Activated naive CD8-positive, alpha-beta T cell treated with anti-CD3 and anti-CD28 coated beads, Interleukin-2, amount 10 ng/mL, durations not matched to agents 7 days and 5 days (primary cell): Measurements from ENCODE around the gene MYLK3. TPM values are rescaled to one million over a fixed set of nuclear protein-coding genes. Genes with fewer than 3 reads are reported as not detected.
"Not testable (repeated sequence)": the region's sequence is repeated elsewhere in the genome, so short reads cannot be mapped to it uniquely, and the experiment has no call there.

ENCODE experiments used
- ATAC-seq: fragments of 150-1000 bp; cut with Tn5 transposase; one replicate; pipeline ENCODE4 v1.10.0; 2021; ENCODE audit warnings: low read depth, moderate library complexity
- POLR2A ChIA-PET: fragments of 350-600 bp; sonication (Branson Sonifier 250); formaldehyde crosslinking; loops from one replicate; lab custom pipeline; 2021; ENCODE audit warnings: antibody characterized with exemption; lab: Charles Lee
- DNase-seq: peaks from one replicate; pipeline ENCODE4 v3.0.0; 2021
- H3K27ac Mint-ChIP-seq: one replicate; pipeline ENCODE4 v1.8.0; 2022; ENCODE audit warnings: mild to moderate bottlenecking, mixed read lengths
- H3K27me3 Mint-ChIP-seq: one replicate; pipeline ENCODE4 v1.8.0; 2022; ENCODE audit warnings: mild to moderate bottlenecking, moderate library complexity, mixed read lengths
- H3K36me3 Mint-ChIP-seq: one replicate; pipeline ENCODE4 v1.8.0; 2021; ENCODE audit warnings: mild to moderate bottlenecking, mixed read lengths
- H3K4me1 Mint-ChIP-seq: one replicate; pipeline ENCODE4 v1.8.0; 2021; ENCODE audit warnings: mixed read lengths
- H3K4me3 Mint-ChIP-seq: one replicate; pipeline ENCODE4 v1.8.0; 2022; ENCODE audit warnings: mild to moderate bottlenecking, moderate library complexity, mixed read lengths
- H3K9me3 Mint-ChIP-seq: one replicate; pipeline ENCODE4 v1.8.0; 2021; ENCODE audit warnings: mixed read lengths
- total RNA-seq, 2 experiments: library from RNA; stranded (reverse); gene quantifications; one replicate each; pipeline ENCODE4 v1.2.3, GENCODE V29; 2021

The MYLK3 gene
- total RNA-seq, 2 experiments from 2014 or later: 0.61 TPM; not detected in 1

- ATAC-seq: peak; percentile 91
- Mint-ChIP-seq H3K36me3 (peaks cover 10% of the 10 kb centered on the region), H3K27me3 (no peaks in the 10 kb centered on the region), H3K9me3 (no peaks in the 10 kb centered on the region), H3K4me3 (no peak within 1 kb of the TSS), H3K4me1 (peaks cover 33% of the 10 kb centered on the region), H3K27ac (no peak within 1 kb of the TSS)
- POLR2A ChIA-PET: interaction anchor here (1.2 to 2.2 kb wide), 4 partner anchors 101 to 285 kb away, joined by 3 to 12 read pairs (median 5); partner anchors contain the start of gene DNAJA2
- DNase-seq: peak; percentile 100
These were observed 59.3 kb downstream of the MYLK3 start, which contains the start of gene VPS35 for GRCh38 chr16:46688654-46689364. Gene VPS35, minus strand, starts transcription at chr16:46689178. Its CDS starts 45 bp downstream, at chr16:46689133.

GRCh38 chr16:46688101-46688653, 60.0 kb downstream of the MYLK3 start:
- Mint-ChIP-seq H3K4me3 (no peak overlapping the region), H3K4me1 (peaks cover 33% of the 10 kb centered on the region)

GRCh38 chr16:46687486-46687885, 60.7 kb downstream of the MYLK3 start:
- Mint-ChIP-seq H3K9me3 (no peaks in the 10 kb centered on the region), H3K36me3 (peaks cover 8% of the 10 kb centered on the region), H3K27me3 (no peaks in the 10 kb centered on the region), H3K27ac (peak overlapping the region; percentile 9), H3K4me3 (no peak overlapping the region), H3K4me1 (peaks cover 33% of the 10 kb centered on the region)
- ATAC-seq (no peak), DNase-seq (no peak)
- POLR2A ChIA-PET: interaction anchor here (0.6 kb wide), 1 partner anchor 142 kb away, joined by 5 read pairs; no protein-coding TSS in a partner anchor

More at GRCh38 chr16:46688101-46688653, 60.0 kb downstream of the MYLK3 start:
- ATAC-seq (no peak), DNase-seq (no peak)
- H3K9me3 Mint-ChIP-seq: no peaks in the 10 kb centered on the region
- POLR2A ChIA-PET: interaction anchor here (0.6 kb wide), 1 partner anchor 141 kb away, joined by 5 read pairs; no protein-coding TSS in a partner anchor
- no peak overlapping the region for H3K27ac Mint-ChIP-seq
- no peaks in the 10 kb centered on the region for H3K27me3 Mint-ChIP-seq
- H3K36me3 Mint-ChIP-seq: peaks cover 10% of the 10 kb centered on the region

- Mint-ChIP-seq H3K27ac (no peak overlapping the region), H3K9me3 (no peaks in the 10 kb centered on the region), H3K27me3 (no peaks in the 10 kb centered on the region), H3K4me1 (peaks cover 30% of the 10 kb centered on the region), H3K4me3 (peak overlapping the region; percentile 4), H3K36me3 (peaks cover 4% of the 10 kb centered on the region)
- ATAC-seq: no peak
- no peak for DNase-seq
- POLR2A ChIA-PET: no interaction called here
These were observed 61.2 kb downstream of the MYLK3 start for GRCh38 chr16:46686815-46687473.

- H3K4me1 Mint-ChIP-seq, H3K27ac Mint-ChIP-seq, H3K9me3 Mint-ChIP-seq, ATAC-seq, DNase-seq, H3K36me3 Mint-ChIP-seq, POLR2A ChIA-PET, H3K27me3 Mint-ChIP-seq, H3K4me3 Mint-ChIP-seq: not testable (repeated sequence)
These were observed 66.3 kb downstream of the MYLK3 start for GRCh38 chr16:46681867-46682266.

- DNase-seq, H3K4me1 Mint-ChIP-seq, H3K27me3 Mint-ChIP-seq, H3K27ac Mint-ChIP-seq, ATAC-seq, H3K4me3 Mint-ChIP-seq, H3K9me3 Mint-ChIP-seq: not testable (repeated sequence)
- POLR2A ChIA-PET: interaction anchor here (0.6 kb wide), 1 partner anchor 9 kb away, joined by 3 read pairs; no protein-coding TSS in a partner anchor
- H3K36me3 Mint-ChIP-seq: peaks cover 11% of the 10 kb centered on the region
These were observed 70.2 kb downstream of the MYLK3 start for GRCh38 chr16:46677943-46678342.

- no peak overlapping the region for H3K27ac Mint-ChIP-seq
- no peaks in the 10 kb centered on the region for H3K9me3 Mint-ChIP-seq
- no peak for DNase-seq
- peaks cover 2% of the 10 kb centered on the region for H3K4me1 Mint-ChIP-seq
- H3K4me3 Mint-ChIP-seq: no peak overlapping the region
- no peaks in the 10 kb centered on the region for H3K27me3 Mint-ChIP-seq
- POLR2A ChIA-PET: no interaction called here
- peaks cover 13% of the 10 kb centered on the region for H3K36me3 Mint-ChIP-seq
- ATAC-seq: peak; percentile 85
These were observed 74.7 kb downstream of the MYLK3 start for GRCh38 chr16:46673320-46674013.

GRCh38 chr16:46662123-46662522, 86.0 kb downstream of the MYLK3 start:
- no peak overlapping the region for H3K27ac Mint-ChIP-seq

GRCh38 chr16:46658925-46659324, 89.2 kb downstream of the MYLK3 start:
- H3K27ac Mint-ChIP-seq: peak overlapping the region; percentile 52
- H3K9me3 Mint-ChIP-seq: no peaks in the 10 kb centered on the region
- H3K27me3 Mint-ChIP-seq: no peaks in the 10 kb centered on the region
- no peak overlapping the region for H3K4me3 Mint-ChIP-seq
- H3K36me3 Mint-ChIP-seq: peaks cover 21% of the 10 kb centered on the region
- POLR2A ChIA-PET: no interaction called here
- ATAC-seq (peak; percentile 86), DNase-seq (no peak)
- H3K4me1 Mint-ChIP-seq: peaks cover 14% of the 10 kb centered on the region

More at GRCh38 chr16:46662123-46662522, 86.0 kb downstream of the MYLK3 start:
- Mint-ChIP-seq H3K4me3 (no peak overlapping the region), H3K36me3 (peaks cover 26% of the 10 kb centered on the region), H3K9me3 (no peaks in the 10 kb centered on the region), H3K4me1 (peaks cover 14% of the 10 kb centered on the region), H3K27me3 (no peaks in the 10 kb centered on the region)
- POLR2A ChIA-PET: no interaction called here
- ATAC-seq: no peak
- no peak for DNase-seq

Other genes starting within 250 kb of the MYLK3 start
- gene SHCBP1, start 127.0 kb downstream of the MYLK3 start, total RNA-seq: 10 to 100 TPM; 29.2 to 33.0 TPM
- 10 to 100 TPM; 74.7 to 75.7 TPM for gene VPS35, start 59.2 kb downstream of the MYLK3 start, total RNA-seq
- 10 to 100 TPM; 28.3 to 32.6 TPM for gene ORC6, start 58.7 kb downstream of the MYLK3 start, total RNA-seq
- gene C16orf87, start 82.8 kb upstream of the MYLK3 start, total RNA-seq: 1 to 10 TPM; 8.8 to 9.5 TPM
- gene GPT2, start 136.0 kb upstream of the MYLK3 start, total RNA-seq: 1 to 10 TPM; 4.8 to 6.3 TPM
- 10 to 100 TPM; 60.0 to 62.3 TPM for gene DNAJA2, start 225.3 kb upstream of the MYLK3 start, total RNA-seq